A673 (cell line): ENCODE measurements around the gene CD164L2. TPM values are rescaled to one million over a fixed set of nuclear protein-coding genes. Genes with fewer than 3 reads are reported as not detected.

Source experiments
- BruUV-seq: library from RNA; stranded (reverse); fragments of 400-500 nt; replicated peaks from 2 replicates; lab custom pipeline; 2021; lab: Mats Ljungman, UMichigan
- CTCF ChIA-PET: fragments of 300-600 bp; sonication (Branson Sonifier 250); formaldehyde crosslinking; loops from one replicate; lab custom pipeline; 2022; ENCODE audit warnings: antibody characterized with exemption; lab: Charles Lee
- POLR2A ChIA-PET: fragments of 300-600 bp; sonication (Branson Sonifier 250); formaldehyde crosslinking; loops from one replicate; lab custom pipeline; 2022; ENCODE audit warnings: antibody characterized with exemption; ENCODE audit not compliant: low non-redundant PET; lab: Charles Lee
- DNase-seq: peaks from one replicate; pipeline ENCODE4 v3.0.0-alpha.2; 2015; ENCODE audit warnings: low spot score
- H3K27ac ChIP-seq: fragments of 200-600 bp; sonication (generic); 2 replicates; pipeline ENCODE4 v1.5.1; 2016; ENCODE audit warnings: mixed run types, low read depth, mild to moderate bottlenecking, mixed read lengths, antibody characterized with exemption, low read length; ENCODE audit not compliant: poor library complexity, severe bottlenecking
- H3K27me3 ChIP-seq: fragments of 200-600 bp; sonication (generic); replicated peaks from 2 replicates; pipeline ENCODE4 v1.6.1; 2017; ENCODE audit warnings: mixed run types, low read depth, mild to moderate bottlenecking, mixed read lengths, antibody characterized with exemption, low read length; ENCODE audit not compliant: insufficient read depth, poor library complexity
- H3K36me3 ChIP-seq: fragments of 200-600 bp; sonication (generic); 2 replicates; pipeline ENCODE4 v1.6.1; 2016; ENCODE audit warnings: mixed run types, mild to moderate bottlenecking, mixed read lengths, antibody characterized with exemption, low read length; ENCODE audit not compliant: insufficient read depth, poor library complexity, severe bottlenecking
- H3K4me1 ChIP-seq: fragments of 200-600 bp; sonication (generic); 2 replicates; pipeline ENCODE4 v1.6.1; 2017; ENCODE audit warnings: mixed run types, mild to moderate bottlenecking, mixed read lengths, antibody characterized with exemption, low read length; ENCODE audit not compliant: insufficient read depth, poor library complexity, severe bottlenecking
- H3K4me3 ChIP-seq: fragments of 200-600 bp; sonication (generic); 2 replicates; pipeline ENCODE4 v1.5.1; 2016; ENCODE audit warnings: low read depth, mixed run types, mild to moderate bottlenecking, mixed read lengths, low read length; ENCODE audit not compliant: poor library complexity, severe bottlenecking
- H3K9me3 ChIP-seq: fragments of 200-600 bp; sonication (generic); 2 replicates; pipeline ENCODE4 v1.6.1; 2016; ENCODE audit warnings: mixed run types, low read depth, mild to moderate bottlenecking, mixed read lengths, antibody characterized with exemption, low read length; ENCODE audit not compliant: poor library complexity, severe bottlenecking
- CTCF ChIP-seq: fragments of 300-800, 200-600 bp; sonication (generic); conservative IDR thresholded peaks from 2 replicates; pipeline ENCODE4 v1.5.1; 2017; ENCODE audit warnings: low read depth, mild to moderate bottlenecking, antibody characterized with exemption, low read length, moderate library complexity, mixed read lengths
- EZH2 ChIP-seq: fragments of 200-600 bp; sonication (generic); IDR thresholded peaks from 2 replicates; pipeline ENCODE4 v1.6.1; 2017; ENCODE audit warnings: borderline replicate concordance, low read depth, mild to moderate bottlenecking, mixed read lengths, antibody characterized with exemption, low read length; ENCODE audit not compliant: poor library complexity, severe bottlenecking
- intact Hi-C: fragments of 100-400 bp; cut with micrococcal nuclease; formaldehyde crosslinking; loops from one replicate; pipeline ENCODE4 v1.10.0; 2022; ENCODE audit not compliant: unreplicated experiment
- total RNA-seq: library from RNA; stranded (reverse); gene quantifications from 2 replicates; pipeline ENCODE4 v1.2.3, GENCODE V29; 2021

CD164L2 gene
- total RNA-seq, 1 experiment from 2014 or later, result not detected

- peaks cover 38% of the 10 kb centered on the region for H3K4me1 ChIP-seq
- TF ChIP-seq EZH2 (no peak), CTCF (no peak)
- POLR2A ChIA-PET, result no interaction called here
- H3K9me3 ChIP-seq, result no peaks in the 10 kb centered on the region
- intact Hi-C loops, result no loop called here
- CTCF ChIA-PET, result interaction anchor here (0.7 kb wide), 1 partner anchor 9 kb away, joined by 4 read pairs; no protein-coding TSS in a partner anchor
- peak overlapping the region; percentile 52 for H3K27ac ChIP-seq
- DNase-seq, result no peak
- no peaks in the 10 kb centered on the region for H3K27me3 ChIP-seq
- no peak overlapping the region for H3K4me3 ChIP-seq
- BruUV-seq, result no TSS peak
- H3K36me3 ChIP-seq, result peaks cover 15% of the 10 kb centered on the region
Measured at GRCh38 chr1:27427816-27428315, 44.7 kb upstream of the CD164L2 start.

- TF ChIP-seq CTCF (no peak), EZH2 (no peak)
- intact Hi-C loops, result no loop called here
- Histone ChIP-seq H3K4me3 (no peak overlapping the region), H3K27ac (no peak overlapping the region), H3K9me3 (no peaks in the 10 kb centered on the region), H3K4me1 (peaks cover 38% of the 10 kb centered on the region), H3K27me3 (no peaks in the 10 kb centered on the region), H3K36me3 (peaks cover 15% of the 10 kb centered on the region)
- POLR2A ChIA-PET, result no interaction called here
- no TSS peak for BruUV-seq
- CTCF ChIA-PET, result no interaction called here
- no peak for DNase-seq
Measured at GRCh38 chr1:27427329-27427728, 44.2 kb upstream of the CD164L2 start.

DNA sequence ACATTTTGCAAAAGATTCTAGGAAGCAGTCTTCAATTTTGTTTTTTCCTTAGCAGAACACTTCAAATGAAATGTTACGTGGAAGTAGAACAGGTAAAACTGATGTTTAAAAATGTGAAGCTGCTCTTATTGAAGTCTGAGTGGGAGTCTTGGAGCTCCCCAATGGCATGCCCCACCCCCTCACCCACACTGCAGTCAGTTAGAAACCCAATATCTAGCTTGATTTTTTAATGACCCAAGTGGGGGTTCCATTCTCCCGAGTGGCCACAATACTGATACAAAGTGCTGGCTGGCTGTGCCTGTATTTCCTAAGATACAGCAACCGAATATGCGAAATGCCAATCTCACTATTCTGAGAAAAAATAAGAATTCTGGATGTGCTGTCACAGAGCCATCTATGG lies 40.6 kb upstream of the CD164L2 start:
- no TSS peak for BruUV-seq
- Histone ChIP-seq H3K27me3 (no peaks in the 10 kb centered on the region), H3K9me3 (no peaks in the 10 kb centered on the region), H3K27ac (no peak overlapping the region), H3K36me3 (peaks cover 17% of the 10 kb centered on the region), H3K4me1 (peaks cover 9% of the 10 kb centered on the region), H3K4me3 (no peak overlapping the region)
- no peak for DNase-seq
- ChIA-PET CTCF (no interaction called here), POLR2A (no interaction called here)
- intact Hi-C loops, result no loop called here
- no peak for TF ChIP-seq CTCF
- TF ChIP-seq EZH2, result no peak
